Midbrain (tissue), 1 donor: ENCODE results near the gene TNRC6B.
"Not testable (repeated sequence)": the region's sequence is repeated elsewhere in the genome, so short reads cannot be mapped to it uniquely, and the experiment has no call there.

Source experiments
- DNase-seq: peaks from one replicate; lab custom pipeline; 2025; lab: John Stamatoyannopoulos, UW

The TNRC6B gene

DNA sequence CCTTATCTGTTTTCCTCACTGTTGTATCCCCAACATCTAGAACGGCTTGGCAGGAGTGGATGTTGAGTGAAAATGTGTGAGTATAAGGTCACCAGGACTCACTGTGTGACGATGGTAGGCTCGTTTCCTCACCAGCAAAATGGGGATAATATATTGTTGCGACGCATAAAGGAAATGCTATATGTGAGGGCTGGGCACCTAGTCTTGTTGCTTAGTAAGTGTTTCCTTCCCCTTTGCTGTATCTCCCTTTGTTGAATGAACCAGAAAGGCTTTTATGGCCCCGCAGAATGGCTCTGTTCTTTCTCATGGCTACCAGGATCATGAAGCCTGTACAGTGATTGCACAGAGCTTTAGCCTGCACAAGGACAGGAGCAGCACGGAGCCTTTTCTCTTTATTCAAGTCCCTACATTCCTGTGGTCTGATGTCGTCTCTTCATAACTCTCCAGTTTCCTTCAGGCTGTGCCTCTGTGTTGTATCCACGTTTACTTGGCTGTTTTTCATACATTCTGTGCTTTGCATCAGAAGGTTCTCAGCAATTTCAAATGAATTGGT lies 5.4 kb downstream of the TNRC6B start:
- no peak for DNase-seq

DNA sequence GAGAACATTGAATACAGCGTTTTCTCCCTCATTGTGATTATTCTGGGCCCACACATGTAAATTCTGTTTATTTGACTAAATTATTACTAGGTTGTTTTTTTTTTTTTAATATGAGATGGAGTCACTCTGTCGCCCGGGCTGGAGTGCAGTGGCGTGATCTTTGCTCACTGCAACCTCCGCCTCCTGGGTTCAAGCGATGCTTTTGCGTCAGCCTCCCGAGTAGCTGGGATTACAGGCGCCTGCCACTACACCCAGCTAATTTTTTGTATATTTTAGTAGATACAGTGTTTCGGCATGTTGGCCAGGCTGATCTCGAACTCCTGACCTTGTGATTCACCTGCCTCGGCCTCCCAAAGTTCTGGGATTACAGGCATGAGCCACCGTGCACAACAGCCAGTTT lies 5.9 kb downstream of the TNRC6B start:
- not testable (repeated sequence) for DNase-seq

DNA sequence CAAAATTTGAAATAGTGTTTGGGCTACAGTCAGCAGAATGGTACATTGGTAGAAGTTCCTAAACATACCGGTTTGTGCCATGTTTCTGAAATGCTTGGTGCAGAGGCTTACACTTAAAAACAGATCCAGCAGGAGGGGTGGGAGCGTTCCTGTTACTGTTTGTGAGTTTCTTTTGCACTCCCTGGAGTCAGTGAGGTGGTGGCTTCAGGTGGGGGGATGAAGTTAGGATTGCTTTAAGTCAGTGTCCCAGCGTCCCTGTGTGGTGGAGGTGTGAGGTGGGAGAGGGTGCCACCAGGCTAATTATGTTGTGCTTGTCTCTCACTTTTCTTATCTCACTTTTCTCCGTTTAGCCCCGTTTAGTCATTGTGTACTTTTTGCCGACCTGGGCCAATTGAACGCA lies 9.7 kb downstream of the TNRC6B start:
- no peak for DNase-seq

DNA sequence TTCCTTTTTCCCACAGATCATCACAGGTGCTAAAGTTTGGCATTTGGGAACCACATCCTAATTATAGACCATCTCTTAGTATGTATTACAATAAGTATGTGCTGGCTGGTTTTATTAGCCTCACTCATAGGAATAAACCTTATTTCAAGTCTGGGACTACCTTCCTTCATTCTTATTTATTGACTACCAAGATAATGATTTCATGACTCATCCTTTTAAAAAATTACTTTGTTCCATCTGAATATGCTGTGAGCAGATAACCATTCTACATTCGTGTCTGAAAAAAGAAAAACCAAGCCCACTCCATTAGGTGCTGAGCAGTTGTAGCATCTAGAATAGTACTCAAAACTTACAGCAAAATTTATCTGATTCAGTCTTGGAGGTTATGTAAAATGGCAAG lies 12.3 kb downstream of the TNRC6B start:
- DNase-seq = no peak

DNA sequence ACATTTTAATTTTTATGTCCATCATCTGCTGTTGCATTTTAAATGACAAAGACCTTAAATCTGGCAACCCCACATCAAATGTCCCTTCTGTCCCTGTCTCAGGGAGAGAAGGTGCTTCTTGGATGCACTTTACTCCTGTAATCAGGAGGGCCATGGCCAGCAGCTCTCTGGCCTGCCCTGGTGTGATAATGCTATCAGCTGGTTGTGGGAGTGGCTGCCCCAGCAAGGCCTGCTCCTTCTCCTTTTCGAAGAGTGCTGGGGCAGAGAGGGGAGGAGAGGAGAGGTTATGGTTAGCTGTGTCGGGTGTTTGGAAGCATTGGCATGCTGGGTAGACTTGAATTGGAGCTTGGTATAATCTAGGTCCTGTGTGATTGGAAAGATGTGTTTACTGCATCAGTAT lies 12.8 kb downstream of the TNRC6B start:
- no peak for DNase-seq

DNA sequence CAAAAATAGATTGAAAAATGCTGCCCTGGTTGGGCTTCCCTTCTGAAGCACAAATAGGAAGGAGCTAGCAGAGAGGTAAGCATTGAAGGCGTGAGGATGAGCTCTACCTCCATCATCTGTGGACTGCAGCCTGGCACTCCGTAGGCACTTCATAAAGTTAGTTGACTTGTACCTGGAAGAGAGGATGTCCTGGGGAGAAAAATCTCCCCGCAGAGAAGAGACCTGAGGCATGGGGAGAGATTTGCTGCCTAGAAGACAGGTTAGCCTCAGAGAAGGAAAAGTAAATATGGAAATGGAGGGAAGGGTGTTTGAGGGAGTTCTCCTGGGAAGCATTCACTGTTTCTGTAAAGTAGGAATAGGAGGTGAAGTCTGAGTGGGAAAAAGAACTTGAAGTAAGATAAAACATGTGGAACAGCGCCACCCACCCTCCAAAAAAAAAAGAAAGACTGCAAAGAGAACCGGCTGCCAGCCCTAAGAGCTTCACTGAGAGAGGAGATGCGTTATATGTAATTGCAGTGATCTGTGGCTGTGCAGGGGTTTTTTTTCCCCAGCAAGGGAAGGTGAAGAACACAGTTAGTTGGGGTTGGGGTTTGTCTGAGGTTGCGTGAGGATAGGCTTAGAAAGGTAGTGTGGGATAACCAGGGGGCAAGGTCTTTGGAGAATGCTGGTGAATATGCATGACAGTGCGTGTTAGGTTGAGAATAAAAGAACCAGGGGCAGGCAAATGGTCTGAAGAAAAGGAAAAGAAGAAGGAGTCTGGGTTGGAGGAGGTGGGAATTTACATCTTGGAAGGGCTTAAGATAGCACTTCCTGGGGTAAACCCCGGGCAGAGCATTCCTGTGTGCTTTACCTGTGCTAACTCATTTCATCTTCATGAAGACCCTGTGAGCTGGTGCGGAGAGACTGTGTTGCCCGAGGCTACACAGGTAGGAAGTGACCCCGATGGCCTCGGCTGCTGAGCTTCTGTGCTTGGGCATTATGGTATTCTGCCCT lies 16.0 kb downstream of the TNRC6B start:
- DNase-seq = peak; percentile 16

DNA sequence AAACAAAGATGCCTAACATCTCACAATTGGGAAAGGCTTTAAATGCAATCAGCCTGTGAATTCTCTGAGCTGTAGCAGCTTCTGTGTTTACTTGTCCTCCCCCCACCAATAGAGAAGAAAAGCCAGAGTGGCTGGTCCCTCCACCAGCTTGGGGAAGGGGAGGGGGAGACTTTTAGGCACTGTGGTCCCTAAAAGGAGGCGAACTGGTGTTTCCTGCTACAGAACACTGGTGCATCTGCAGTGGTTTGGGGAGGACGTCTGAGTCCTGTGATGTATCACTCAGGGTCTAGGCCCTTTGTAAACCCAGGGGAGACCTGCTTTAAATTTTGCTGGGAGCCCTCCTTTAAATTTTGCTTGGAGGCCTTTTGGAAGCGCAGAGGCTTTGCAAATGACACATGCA lies 16.9 kb downstream of the TNRC6B start:
- DNase-seq = no peak

DNA sequence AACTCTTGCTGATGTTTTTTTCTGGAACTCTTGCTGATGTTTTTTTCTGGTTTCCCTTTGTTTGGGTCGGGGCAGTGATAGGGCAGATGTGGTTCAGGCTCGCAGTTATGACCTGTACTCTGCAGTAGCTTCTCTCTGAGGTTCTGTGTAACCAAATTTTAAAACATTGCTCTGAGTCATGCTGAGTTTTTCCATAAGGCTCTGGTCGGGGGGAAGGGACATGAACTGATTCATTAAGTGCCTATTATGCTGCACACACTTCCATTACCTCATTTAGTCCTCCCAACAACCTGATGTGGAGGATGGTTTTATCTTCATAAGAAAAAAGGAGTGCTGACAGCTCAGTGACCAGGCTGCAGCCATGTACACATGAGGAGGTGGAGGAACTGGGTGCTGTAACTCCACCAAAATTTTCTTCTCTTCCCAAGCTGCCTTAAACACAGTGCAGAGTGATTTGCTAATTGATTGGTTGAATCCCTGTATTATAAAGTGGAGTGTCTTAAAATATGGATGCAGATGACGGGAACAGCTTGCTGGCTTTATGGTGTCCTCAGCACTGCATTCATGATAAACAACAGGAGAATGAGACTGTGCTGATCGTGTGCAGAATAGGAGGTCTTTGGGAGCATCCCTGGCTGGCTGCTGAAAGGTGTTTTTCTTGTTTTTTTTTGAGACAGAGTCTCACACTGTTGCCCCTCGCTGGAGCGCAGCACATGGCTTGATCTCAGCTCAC lies 19.1 kb downstream of the TNRC6B start:
- DNase-seq = no peak

DNA sequence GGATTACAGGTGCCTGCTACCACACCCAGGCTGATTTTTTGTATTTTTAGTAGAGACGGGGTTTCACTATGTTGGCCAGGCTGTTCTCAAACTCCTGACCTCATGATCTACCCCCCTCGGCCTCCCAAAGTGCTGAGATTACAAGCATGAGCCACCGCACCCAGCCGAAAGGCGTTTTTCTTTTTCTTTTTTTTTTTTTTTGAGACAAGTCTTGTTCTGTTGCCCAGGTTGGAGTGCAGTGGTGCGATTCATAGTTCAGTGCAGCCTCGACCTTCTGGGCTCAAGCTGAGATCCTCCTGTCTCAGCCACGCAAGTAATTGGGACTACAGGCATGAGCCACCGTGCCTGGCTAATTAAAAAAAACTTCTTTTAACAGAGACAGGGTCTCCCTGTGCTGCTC lies 19.7 kb downstream of the TNRC6B start:
- not testable (repeated sequence) for DNase-seq

DNA sequence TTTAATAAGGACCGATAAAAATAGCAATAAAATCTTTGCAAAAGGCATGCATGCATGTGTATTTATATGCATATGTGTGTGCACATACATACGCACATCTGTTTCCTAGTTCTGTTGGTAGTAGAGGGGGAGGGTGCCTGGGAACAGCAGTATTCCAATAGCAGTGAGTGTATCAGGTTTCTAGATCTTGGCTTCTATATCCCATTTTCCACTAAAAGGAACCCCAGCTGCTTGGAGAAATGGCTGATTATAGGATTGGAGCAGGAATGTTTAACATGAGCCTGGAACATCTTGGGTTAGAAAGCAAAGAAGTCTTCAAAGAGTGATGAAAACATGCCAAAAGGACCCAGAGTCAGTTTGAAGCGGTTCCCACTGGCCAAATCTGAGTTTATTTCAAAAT lies 21.0 kb downstream of the TNRC6B start:
- no peak for DNase-seq

DNA sequence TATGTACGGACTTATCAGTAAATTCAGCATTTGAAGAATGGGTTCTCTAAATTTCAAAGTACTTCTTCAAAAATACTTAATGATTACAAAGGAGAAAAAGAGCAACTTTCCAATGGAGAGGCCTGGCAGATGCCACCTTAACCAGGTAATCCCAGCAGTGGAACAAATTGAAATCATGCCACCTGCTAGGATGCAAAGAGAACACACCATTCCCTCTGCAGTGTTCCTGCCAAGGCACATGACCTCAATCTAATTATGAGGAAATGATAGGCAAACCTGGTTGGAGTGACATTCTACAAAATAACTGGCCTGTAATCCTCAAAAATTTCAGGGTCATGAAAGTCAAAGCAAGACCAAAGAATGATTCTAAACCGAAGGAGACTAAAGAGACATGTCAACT lies 21.5 kb downstream of the TNRC6B start:
- no peak for DNase-seq

DNA sequence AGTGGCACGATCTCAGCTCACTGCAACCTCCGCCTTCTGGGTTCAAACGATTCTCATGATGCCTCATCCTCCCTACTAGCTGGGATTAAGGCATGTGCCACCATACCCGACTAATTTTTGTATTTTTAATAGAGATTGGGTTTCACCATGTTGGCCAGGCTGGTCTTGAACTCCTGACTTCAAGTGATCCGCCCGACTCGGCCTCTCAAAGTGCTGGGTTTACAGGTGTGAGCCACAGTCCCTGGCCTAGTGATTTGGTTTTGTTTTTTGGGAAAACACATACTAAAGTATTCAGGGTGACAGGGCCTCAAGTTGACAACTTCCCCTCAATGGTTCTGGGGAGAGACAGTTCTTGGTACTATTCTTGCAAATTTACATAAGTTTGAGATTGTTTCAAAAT lies 22.1 kb downstream of the TNRC6B start:
- DNase-seq = no peak

DNA sequence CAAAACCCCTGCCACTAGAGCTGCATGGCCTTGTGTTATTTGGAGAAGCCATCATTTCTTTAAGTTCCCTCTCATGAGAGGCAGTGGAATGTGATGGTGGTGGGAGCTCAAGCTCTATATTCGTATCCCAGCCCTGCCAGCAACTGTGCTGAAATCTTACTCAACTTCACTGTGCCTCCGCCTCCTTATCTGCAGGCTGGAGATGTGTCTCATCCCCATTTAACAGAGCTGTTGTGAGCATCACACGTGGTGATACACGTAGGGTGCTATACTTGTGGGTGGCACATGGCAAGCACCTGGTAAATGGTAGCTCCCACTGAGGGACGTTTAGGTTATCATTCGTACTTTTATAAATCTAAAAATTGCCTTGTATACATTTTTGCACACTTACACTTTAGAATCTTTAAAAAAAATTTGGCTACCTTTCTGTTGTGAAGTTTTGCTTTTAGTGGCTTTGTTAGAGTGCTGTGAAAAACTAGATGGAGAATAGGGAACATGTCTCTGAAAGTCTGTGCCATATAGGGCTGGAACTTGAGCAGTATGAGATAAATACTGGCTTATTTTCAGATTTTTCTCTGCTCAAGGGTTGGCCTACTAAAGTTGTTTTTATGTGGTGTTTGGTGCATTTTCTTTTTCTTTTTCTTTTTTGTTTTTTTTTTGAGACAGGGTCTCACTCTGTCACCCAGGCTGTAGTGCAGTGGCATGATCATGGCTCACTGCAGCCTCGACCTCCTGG lies 23.2 kb downstream of the TNRC6B start:
- no peak for DNase-seq

DNA sequence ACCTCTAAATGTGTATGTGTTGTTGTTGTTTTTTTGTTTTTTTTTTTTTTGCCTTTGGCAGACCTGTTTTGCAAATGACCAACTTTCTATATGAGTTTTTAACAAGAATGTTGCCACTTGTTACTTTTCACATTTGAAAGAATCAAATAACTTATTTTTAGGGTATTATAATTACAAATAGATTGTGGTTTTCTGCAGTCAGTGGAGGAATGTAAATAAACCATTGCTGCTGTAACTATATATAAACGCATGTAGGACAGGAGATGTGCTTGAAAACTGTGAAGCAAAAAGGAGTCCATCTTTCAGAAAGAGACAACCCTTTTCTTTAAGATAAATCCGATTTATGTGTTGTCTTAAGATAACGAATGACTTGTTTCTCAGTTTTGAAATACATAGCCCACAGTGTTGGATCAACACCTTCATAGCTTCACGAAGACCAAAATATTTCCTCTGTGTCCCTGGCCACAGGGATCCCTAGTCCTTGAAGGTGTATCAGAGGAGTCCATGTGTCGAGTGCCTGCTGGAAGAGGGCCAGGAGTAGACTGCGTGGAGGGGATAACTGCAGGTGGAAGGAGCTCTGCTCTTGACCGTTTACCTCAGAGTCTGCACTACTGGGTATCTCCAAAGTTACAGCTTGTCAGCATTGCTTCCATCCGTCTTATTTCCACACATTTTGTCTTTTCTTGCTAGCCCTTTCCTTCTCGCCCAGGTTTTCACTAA lies 24.7 kb downstream of the TNRC6B start:
- no peak for DNase-seq

DNA sequence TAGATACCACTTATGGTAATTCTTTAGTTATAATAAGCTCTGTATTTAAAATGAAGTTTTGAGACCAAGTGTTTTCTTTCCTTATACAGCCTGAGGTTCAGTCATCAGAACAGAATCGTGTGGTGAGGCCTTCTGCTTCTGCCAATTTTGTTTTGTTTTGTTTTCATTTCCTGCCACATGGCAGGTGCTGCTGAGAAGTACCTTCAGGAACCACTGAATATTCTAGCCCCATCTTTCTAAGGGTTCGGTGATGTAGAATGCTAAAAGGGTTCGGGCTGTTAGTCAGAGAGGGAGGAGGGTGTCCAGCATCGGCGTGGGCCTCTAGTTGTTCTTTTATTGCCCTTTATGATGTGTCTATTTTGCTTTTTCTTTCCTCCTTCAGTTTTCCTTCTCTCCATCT lies 25.8 kb downstream of the TNRC6B start:
- no peak for DNase-seq

DNA sequence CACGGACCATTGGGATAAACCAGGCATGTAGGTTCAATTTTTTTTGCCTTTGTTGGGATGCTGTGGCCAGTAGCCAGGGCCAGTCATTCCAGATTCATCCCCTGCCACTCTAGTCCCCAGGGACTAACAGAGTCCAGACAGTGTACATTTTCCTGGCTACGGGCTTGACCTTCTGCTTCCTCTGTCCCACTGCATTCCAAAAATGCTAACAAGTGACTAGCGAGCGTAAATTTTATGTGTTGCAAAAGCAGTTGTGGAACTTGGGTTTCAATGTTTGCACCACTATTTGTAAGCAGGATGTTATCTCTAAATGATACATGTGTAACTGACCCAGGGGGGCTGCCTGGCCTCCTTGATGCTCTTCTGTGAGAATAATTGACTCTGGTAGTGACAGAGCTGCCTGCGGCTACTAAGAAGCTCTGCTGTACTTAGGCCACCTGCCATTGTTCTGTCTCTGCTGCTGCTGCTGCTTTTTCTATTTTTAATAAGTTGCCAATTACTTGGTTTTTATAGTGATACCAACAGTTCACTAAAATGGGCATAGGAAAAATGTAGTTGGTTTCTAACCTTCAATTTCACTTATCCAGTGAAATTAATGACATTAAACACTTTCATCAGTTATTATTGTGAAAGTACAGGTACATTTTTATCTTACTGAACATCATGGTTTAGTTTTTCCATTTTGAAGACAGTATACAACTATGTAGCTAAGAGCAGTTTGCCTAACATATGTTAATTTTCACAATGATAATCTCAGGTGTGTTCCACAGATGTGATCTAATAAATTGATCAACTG lies 26.8 kb downstream of the TNRC6B start:
- DNase-seq = no peak

DNA sequence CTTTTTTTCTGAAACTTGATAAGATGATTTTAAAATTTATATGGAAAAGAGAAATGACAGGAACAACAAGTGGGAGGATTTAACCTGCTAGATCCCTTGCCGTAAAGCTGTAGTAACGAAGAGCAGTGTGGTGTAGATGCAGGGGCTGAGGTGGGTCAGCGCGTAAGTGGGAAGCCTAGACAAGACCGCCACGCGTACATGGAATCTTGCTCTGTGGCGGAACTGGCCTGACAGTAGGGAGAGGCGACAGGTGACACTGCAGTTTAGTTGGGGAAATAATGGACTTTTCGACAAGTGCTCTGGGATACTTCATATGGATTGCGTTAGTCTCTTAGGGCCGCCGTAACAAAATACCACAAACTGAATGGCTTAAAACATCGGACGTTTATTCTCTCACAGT lies 28.8 kb downstream of the TNRC6B start:
- no peak for DNase-seq

DNA sequence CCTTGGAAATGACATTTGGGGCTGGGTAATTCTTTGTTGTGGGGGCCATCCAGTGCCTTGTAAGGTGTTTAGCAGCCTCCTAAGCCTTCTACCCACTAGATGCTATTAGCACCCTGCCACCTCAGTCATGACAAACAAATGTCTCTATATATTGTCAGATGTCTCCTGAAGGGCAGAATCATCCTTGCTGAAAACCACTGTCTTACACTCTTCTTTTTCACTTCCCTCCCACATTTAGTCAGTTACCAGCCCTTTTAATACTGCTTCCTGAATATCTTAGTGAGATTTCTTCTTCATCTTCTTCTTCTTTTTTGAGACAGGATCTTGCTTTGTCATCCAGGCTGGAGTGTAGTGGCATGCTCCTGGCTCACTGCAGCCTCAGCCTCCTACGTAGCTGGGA lies 33.1 kb downstream of the TNRC6B start:
- no peak for DNase-seq

DNA sequence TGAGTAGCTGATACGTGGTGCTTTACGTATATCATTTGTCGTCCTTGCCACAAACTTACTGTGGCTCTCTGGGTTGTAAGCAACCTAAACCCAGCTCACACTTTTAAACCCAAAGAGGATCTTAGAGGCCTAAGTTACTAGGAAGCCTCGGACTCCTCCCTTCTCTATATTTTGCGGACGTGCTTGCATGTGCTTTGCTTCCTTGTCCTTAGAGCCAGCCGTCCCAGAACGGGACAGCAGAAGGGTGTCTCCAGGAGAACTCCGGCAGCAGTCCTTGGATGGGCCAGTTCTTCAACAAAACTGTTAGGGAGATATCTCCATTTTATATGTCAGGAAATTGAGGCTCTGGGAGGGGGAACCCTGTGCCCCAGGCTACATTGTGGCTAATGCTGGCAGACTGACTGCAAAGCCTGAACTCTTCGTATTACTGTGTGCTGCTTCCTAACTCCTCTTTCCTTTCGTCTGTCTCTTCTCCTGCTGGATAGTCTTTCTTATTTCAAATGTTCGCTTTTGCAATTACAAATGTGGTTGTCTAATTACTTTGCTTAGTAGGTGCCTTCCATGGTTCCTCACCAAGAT lies 33.8 kb downstream of the TNRC6B start:
- DNase-seq = no peak

DNA sequence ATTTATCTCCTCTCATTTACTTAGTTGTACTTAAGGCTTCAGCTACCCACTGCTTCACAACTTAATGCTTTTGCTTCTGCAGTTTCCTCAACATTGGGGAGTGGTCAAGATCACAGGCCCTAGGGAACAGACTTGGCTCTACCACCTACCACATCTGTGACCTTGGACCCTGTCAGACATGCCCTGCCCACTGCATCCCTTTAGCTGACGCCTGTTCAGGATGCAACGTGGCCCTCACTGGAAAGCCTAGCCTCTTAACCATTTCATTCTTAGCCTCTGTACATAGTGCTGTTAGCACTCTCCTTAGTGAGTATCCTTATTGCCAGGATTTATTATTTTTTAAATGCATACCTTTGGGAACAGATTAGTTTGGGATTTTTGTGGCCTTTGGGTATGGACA lies 34.4 kb downstream of the TNRC6B start:
- no peak for DNase-seq
